HG03442 (cell line): ENCODE results near the gene CENPC.
"Not testable (repeated sequence)": the region's sequence is repeated elsewhere in the genome, so short reads cannot be mapped to it uniquely, and the experiment has no call there.

ENCODE experiments used
- ATAC-seq: cut with Tn5 transposase; IDR thresholded peaks from one replicate; pipeline ENCODE4 v1.9.1; 2021; ENCODE audit warnings: mild to moderate bottlenecking, moderate library complexity; ENCODE audit not compliant: unreplicated experiment

The CENPC gene

DNA sequence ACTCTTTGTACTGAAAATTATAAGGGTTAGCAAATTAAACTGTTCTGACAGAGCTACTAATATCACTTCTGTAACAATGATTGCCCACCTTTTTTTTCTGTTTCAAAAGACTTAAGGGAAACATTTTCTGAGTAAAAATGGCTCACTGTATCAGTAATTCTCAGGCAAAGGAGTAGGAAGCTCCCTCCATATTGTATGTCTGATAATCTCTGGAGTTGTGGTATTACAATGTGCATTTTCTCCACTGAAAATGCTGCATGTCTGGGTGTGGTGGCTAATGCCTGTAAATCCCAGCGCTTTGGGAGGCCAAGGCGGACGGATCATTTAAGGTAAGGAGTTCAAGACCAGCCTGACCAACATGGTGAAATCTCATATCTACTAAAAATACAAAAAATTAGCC lies 8.8 kb upstream of the CENPC start:
- no peak for ATAC-seq

- not testable (repeated sequence) for ATAC-seq
Measured at GRCh38 chr4:67552146-67552792, 7.0 kb upstream of the CENPC start.

DNA sequence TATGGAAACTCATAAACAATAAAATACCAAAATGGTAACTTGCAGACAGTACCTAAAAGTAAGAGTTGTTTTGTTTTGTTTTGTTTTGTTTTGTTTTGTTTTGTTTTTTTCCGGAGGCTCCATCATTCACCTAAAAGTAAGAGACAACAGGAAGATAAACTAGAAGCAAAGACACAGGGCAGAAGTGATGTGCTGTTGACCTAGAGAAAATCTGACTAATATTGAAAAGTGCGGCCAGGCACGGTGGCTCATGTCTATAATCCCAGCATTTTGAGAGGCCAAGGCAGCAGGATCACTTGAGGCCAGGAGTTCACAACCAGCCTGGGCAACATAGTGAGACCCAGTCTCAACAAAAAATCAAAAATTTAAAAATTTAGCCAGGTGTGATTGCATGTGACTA lies 5.6 kb upstream of the CENPC start:
- peak; percentile 58 for ATAC-seq

DNA sequence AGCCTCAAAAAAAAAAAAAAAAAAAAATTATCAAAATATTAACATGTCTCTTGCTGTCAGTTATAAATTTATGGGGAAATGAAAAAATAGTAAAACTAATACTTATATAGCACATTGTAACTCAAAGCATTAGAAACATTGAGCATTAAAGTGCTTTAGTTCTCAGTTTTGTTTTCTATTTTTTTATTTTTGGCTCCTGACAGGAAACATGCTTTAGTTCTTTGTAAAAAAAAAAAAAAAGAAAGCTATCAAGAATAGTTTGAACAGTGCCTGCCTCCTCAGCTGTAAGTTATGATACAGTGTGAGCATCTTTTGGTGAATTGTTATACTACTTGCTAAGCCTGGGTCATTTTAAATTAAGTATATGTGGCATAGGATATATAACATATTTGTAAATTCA lies 5.1 kb upstream of the CENPC start:
- peak; percentile 30 for ATAC-seq

- peak; percentile 22 for ATAC-seq
Measured at GRCh38 chr4:67549123-67549522, 3.8 kb upstream of the CENPC start.

- ATAC-seq: no peak
Measured at GRCh38 chr4:67546971-67547370, 1.7 kb upstream of the CENPC start.

GRCh38 chr4:67546004-67546356 lies 677 bp upstream of the CENPC start:
- no peak for ATAC-seq

DNA sequence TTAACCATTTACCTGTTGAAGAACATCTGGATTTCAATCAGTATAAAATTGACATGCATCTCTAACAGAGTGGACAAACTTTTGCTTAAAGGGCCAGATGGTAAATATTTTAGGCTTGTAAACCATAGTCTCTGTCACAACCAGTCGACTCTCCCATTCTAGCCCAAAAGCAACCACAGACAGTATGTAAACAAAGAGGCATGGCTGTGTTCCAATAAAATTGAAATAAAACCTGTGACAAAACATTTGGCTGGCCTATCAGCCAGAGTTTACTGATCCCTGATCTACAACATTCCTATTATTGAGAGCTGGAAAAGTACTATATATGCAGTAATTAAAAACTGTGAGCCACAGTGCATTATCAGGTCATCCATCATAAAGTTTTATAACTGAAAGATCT lies 3.2 kb downstream of the CENPC start:
- ATAC-seq: no peak

DNA sequence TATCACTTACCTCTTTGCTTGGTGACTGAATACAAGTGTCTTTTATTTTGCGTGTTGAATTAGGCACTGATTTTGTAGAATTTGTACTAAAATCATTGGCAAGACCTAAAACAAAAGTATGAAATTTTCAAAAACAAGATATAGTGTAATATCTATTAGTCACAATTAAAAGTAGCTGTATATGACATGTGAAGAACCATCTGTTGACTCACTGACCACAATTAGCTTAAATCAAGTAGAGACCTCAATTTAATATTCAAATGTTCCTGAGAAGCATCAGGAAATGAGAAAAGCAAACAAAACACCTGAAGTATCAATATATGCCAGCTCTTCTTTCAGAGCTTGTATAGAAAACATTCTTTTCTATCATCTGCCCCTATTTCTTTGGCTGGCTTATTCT lies 5.5 kb downstream of the CENPC start:
- ATAC-seq: no peak

DNA sequence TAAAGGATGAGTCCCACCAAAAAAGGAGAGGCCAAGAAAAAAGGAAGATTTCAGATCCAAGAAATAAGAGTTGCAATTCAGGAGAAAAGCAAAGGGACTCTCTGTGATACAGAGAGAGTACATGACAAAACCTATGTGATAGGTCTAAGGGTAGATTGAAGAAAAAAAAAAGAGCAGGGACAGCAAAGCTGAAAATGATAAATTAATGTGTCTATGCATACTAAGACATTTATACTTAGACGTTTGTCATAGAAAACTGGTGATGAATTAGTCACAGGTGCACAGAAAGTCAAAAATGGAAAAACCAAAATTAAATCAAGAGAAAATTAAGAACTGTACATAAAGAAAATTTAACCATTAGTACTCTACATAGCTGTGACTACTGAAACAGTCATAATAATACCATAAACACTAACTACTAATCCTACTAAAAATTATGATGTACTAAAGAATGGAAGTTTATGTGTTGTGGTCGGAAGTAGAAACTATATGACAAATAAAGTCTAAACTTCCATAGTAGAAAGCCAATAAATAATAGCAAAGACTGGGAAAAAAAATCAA lies 9.9 kb downstream of the CENPC start:
- no peak for ATAC-seq

DNA sequence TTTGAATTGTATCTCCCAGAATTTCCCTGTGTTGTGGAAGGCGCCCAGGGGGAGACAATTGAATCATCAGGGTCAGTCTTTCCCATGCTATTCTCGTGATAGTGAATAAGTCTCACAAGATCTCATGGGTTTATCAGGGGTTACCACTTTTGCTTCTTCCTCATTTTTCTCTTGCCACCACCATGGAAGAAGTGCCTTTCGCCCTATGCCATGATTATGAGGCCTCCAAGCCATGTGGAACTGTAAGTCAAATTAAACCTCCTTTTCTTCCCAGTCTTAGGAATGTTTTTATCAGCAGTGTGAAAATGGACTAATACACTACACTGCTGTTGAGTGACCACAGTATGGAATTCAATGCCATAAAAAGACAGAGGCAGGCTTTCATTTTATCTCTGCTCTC lies 12.2 kb downstream of the CENPC start:
- ATAC-seq: no peak

DNA sequence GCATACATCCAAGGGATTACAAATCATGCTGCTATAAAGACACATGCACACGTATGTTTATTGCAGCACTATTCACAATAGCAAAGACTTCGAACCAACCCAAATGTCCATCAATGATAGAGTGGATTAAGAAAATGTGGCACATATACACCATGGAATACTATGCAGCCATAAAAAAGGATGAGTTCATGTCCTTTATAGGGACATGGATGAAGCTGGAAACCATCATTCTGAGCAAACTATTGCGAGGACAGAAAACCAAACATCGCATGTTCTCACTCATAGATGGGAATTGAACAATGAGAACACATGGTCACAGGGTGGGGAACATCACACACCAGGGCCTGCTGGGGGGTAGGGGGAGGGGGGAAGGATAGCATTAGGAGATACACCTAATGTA lies 12.9 kb downstream of the CENPC start:
- ATAC-seq: not testable (repeated sequence)

DNA sequence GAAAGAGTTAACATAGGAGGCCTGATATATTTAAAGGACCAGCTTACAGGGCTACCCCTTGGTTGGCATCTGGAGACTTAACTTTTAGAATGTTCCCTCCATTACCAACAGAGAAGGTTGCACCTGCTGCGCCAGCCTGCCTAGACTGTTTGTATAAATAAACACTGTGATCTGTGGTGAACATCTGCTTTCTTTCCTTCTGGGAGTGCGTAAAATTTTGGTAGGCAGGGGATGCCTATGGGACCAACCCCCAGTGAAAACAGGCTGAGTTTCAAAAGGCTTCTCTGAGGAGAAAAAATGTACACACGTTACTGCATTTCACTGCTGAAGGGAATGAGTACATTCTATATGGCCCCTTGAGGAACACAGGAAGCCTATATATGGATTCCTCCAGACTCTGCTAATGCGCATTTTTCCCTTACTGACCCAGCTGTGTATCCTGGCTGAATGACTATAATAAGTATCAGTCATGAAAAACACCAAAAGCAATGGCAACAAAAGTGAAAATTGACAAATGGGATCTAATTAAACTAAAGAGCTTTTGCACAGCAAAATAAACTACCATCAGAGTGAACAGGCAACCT lies 13.8 kb downstream of the CENPC start:
- ATAC-seq: no peak

GRCh38 chr4:67524140-67524539 lies 21.2 kb downstream of the CENPC start:
- not testable (repeated sequence) for ATAC-seq

GRCh38 chr4:67522851-67523671 lies 22.2 kb downstream of the CENPC start:
- ATAC-seq: no peak

DNA sequence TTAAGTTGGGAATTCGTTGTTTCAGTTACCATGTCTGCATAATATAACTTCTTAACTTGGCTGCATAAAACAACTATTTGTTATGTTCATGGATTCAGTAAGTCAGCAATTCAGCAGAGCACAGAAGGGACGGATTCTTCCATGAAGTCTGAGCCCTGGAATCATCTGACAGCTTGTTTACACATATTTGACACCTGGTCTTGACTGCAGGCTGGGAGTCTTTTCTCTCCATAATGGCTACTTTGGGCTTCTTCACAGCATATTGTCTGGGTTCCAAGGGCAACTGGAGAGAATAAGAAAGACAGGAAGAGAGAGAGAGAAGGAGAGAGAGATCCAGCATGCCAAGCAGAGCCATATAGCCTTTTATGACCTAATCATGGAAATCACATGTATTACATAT lies 23.1 kb downstream of the CENPC start:
- no peak for ATAC-seq

GRCh38 chr4:67521506-67521905 lies 23.8 kb downstream of the CENPC start:
- ATAC-seq: peak; percentile 94

DNA sequence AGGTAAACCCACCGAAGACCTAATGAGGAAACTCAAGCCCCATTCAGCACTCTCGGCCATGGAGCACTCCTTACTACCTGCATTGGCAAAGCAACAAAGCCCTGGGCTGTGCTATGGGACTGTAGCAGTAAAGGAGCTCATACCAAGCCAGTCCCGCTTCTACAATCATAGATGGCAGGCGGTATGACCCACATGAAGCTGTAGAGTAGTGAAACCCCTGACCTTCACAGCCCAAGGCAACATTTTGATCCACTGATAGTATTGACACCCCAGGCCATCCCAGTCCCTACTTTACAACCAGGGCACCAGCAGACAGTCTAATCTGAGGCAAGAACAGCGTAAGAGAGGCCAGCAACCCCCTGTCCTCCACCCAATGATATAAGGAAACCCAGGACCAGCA lies 25.2 kb downstream of the CENPC start:
- no peak for ATAC-seq

DNA sequence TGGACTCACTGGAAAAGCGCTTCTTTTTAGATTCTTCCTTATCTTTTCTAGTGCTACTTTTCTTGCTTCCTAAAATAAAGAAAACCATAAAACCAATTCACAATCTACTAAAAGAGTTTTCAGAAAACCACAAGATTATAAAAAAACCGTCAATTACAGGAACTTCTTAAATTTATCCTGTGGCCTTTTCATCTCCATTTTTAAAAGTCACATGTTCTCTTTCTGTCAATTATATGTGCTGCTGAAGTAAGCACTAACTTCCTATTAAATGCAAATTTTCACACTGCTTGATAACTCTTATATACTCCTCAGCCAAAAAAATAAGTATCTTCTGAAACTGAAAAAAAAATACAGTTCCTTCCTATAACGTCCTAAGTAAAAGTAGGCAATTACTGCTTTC lies 32.8 kb downstream of the CENPC start:
- no peak for ATAC-seq

DNA sequence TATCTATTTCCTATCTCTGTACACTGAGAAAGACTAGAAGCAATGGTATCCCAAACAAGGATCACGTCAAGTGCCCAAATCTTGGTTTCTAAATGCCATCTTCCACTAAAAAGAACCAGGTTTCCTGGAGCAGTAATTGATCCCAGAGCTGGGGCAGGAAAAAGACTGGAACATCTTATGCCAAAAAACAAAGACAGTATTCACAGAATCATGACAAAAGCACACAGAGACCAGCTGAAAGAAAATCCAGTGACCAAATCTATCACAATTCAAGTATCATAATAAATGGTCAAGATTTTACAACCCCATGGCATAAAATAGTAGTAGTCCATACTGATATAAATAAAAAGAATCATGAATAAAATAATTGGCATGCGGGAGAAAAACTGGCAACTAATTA lies 44.9 kb downstream of the CENPC start:
- no peak for ATAC-seq

- ATAC-seq: peak; percentile 71
Measured at GRCh38 chr4:67499799-67500198, 45.5 kb downstream of the CENPC start.
